AG20443 (cell line): ENCODE results near the gene CPPED1.
"Not testable (repeated sequence)": the region's sequence is repeated elsewhere in the genome, so short reads cannot be mapped to it uniquely, and the experiment has no call there.

ENCODE experiments used
- DNase-seq: peaks from one replicate; pipeline ENCODE4 v3.0.0; 2012; ENCODE audit warnings: low spot score, mixed read lengths

The CPPED1 gene

DNA sequence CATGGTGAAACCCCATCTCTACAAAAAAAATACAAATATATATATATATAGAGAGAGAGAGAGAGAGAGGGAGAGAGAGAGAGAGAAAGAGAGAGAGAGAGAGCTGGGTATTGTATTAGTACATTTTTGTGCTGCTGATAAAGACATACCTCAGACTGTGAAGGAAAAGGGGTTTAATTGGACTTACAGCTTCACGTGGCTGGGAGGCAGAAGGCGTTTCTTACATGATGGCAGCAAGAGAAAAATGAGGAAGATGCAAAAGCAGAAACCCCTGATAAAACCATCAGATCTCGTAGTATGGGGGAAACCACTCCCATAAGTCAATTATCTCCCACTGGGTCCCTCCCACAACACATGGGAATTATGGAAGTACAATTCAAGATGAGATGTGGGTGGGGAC is 37.5 kb downstream of the CPPED1 start:
- DNase-seq: not testable (repeated sequence)

- no peak for DNase-seq
Observed at GRCh38 chr16:12764813-12765488, 38.7 kb downstream of the CPPED1 start.

DNA sequence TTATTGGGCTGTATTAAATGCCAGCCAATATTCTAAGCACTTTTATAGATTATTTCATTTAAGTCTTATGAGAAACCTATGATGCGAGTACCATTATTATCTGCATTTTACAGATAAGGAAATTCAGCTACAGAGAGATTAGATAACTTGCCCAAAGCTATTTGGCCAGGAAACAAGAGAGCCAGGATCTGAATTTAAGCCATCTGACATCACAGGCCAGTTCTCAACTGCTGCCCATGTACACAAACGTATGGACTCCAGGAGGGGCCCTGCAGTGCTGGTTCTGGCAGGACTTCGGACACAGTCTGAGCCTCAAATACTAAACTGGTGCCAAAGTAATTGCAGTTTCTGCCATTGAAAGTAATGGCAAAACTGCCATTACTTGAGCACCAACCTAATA is 40.2 kb downstream of the CPPED1 start:
- no peak for DNase-seq

- no peak for DNase-seq
Observed at GRCh38 chr16:12760819-12761611, 42.7 kb downstream of the CPPED1 start.

GRCh38 chr16:12758670-12759558 is 44.8 kb downstream of the CPPED1 start:
- DNase-seq: no peak

DNA sequence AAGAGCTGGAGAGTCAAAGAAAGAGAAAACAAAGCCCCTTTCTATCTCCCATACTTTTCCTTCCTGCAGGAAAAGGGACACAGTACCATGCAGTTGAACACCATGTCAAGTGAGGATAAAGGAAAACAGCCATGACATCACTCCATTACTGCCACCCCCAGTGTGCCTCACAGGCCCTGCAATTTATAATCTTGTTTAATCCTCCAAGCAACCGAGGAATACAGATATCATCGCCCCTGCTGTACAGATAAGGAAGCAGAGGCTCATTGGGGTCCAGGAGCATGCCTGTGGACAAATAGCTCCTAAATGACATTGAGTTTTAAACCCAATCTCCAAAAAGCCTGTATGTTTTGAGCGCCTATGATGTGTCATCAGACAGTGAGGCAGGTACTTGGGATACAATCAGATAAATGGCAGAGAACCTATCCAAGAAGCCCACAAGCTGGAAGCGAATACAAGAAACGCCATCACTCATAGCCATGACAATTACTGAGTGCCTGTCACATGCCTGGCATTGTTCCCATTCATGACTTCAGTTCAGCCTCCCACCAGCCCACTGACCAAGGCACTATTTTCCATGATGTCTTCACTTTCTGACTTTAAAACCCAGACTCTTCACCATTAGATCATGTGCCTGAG is 45.5 kb downstream of the CPPED1 start:
- DNase-seq: no peak

DNA sequence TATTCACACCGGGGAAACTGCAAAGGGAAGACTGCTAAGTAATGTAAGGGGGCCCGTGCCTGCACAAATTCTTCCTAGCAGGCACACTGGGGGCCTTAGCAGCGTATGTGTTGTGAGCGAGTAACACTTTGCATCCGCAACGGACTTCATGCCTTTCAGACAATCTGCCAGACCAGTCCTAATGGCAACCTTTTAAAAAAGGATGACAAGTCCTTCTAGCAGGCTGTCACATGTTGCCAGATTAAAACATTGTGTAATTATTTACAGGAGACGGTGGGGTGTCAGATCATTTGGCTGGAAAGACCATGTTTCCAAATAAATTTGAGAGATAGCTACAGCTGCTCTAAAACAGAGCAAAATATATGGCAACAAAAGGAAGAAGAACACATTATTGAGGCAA is 46.1 kb downstream of the CPPED1 start:
- no peak for DNase-seq

DNA sequence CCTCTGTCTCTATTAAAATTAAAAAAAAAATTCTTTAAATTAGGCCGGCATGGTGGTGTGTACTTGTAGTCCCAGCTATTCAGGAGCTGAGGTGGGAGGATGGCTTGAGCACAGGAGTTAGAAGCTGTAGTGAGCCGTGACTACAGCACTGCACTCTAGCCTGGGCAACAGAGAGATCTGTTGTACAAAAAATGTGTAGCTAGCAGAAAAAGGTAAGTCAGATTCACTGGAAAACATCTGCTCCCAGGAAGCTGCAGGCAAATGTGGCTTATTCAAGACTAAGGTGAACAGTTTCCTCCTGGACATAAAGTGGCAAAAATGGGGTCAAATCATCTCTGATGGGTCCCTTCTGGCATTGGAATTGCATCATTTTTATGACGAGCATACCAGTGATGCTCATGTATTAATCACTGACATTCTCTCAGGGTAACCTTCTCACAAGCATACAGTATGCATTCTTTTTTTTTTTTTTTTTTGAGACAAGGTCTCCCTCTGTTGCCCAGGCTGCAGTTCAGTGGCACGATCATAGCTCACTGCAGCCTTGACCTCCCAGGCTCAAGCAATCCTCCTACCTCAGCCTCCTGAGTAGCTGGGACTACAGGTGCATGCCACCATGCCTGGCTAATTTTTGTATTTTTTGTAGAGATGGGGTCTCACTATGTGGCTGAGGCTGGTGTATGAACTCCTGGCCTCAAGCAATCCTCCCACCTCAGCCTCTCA is 48.7 kb downstream of the CPPED1 start:
- DNase-seq: no peak

- DNase-seq: no peak
Observed at GRCh38 chr16:12753203-12754023, 50.3 kb downstream of the CPPED1 start.

DNA sequence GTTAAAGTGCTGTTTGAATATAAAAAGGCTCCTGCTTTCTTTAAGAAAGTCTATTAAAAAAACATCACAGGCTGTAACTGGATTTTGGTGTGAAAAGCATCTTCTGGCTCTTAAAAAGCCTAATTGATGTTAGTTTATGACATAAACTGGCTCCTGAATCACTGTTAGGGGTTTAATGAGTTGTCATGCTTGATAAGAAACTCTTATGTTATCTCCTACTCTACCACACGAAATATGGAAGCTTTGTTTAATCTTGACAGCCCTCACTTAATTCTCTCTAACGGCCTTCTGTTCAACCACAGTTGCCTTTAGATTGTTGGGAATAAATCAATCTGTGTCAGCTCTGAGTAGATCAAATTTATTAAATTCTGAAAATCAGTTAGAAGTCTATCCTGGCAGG is 51.5 kb downstream of the CPPED1 start:
- no peak for DNase-seq

GRCh38 chr16:12750554-12750918 is 53.2 kb downstream of the CPPED1 start:
- DNase-seq: no peak

- DNase-seq: no peak
Observed at GRCh38 chr16:12749076-12749475, 54.6 kb downstream of the CPPED1 start.

GRCh38 chr16:12747827-12748226 is 55.9 kb downstream of the CPPED1 start:
- no peak for DNase-seq

DNA sequence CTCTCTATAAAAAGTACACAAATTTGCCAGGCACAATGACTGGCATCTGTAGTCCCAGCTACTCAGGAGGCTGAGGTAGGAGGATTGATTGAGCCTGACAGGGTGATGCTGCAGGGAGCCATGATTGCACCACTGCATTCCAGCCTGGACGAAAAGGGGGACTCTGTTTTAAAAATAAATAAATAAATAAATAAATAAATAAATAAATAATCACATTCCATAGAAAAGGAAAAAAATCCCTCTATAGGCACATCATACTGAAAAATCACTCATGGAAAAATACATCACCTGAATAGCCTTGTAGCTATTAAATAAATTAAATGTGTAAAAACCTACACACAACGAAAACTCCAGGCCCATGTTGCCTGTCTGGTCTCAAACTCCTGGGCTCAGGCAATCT is 56.4 kb downstream of the CPPED1 start:
- DNase-seq: no peak

GRCh38 chr16:12744860-12745259 is 58.8 kb downstream of the CPPED1 start:
- DNase-seq: no peak

DNA sequence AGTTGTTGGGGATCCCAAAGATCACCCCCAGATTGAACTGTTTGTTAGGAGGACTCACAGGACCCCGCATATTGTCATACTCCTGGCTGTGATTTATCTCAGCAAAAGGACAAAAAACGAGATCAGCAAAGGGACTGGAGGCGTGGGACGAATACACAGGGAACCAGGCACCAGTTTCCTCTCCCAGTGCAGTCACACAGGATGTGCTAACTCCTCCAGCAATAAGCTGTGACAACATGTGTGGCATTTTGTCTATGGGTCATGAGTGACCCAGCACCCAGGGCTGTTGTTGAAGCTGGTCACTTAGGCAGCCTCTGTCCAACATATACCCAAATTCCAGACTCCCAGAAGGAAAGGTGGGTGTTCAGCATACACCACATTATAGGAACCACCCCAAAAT is 60.9 kb downstream of the CPPED1 start:
- no peak for DNase-seq

GRCh38 chr16:12740986-12741610 is 62.6 kb downstream of the CPPED1 start:
- no peak for DNase-seq

DNA sequence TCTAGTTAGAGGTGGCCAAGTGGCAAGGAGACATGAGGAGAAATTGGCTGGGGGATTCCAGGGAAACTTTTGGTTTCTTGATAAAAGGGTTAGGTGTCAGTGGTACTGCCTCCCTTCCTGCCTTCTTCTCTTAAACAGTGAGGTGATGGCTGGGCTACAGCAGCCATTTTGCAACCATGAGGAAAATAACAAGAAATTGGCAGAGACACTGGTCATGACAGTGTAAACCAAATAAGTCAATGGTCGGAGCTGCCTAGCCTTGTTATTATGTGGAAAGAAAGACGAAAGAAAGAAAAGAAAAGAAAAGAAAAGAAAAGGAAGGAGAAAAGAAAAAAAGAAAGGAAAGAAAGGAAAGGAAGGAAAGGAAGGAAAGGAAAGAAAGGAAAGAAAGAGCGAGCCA is 63.9 kb downstream of the CPPED1 start:
- DNase-seq: no peak

DNA sequence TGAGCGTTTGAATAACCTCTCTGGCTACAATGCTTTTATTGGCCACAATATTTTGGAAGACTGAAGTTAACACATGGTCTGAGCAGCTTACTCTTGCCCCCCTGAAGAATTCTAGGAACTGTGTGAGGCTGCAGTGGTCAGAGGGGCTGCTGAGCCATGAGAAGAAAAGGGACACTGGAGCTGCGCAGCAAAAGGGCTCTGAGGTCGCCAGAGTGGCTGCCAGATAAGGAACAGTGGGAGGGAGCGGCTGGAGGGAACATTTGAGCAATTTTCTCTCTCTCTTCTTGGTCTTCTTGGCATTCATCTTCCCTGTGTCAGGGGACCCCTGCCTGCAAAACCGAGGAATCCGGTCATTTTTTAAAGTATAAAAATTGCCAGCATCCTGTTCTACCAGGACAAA is 66.1 kb downstream of the CPPED1 start:
- no peak for DNase-seq

DNA sequence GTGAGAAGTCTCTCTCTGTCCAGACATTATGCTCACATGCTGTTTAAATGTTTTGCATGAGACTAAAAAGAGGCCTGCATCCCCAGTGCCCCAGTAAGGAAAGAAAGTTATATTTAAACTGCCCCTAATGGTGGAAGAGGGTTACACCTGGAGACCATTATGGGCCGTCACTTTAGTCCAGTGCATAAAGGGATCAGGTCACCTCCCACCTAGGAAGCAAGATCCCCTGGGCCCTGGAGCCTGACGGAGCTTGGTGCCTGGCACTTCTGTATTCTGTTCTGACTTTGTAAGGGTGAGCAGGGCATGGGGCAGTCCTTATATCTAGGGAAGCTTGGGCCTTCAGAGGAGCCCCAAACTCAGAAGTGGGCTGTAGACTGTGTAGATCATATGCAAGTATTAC is 67.9 kb downstream of the CPPED1 start:
- DNase-seq: no peak
